ENCODE measurements around the gene HHLA2.
A peak's percentile ranks its signal among the peaks of the same experiment; 100 is the strongest.
"Not testable (repeated sequence)": the region's sequence is repeated elsewhere in the genome, so short reads cannot be mapped to it uniquely, and the experiment has no call there.

Gene HHLA2

DNA sequence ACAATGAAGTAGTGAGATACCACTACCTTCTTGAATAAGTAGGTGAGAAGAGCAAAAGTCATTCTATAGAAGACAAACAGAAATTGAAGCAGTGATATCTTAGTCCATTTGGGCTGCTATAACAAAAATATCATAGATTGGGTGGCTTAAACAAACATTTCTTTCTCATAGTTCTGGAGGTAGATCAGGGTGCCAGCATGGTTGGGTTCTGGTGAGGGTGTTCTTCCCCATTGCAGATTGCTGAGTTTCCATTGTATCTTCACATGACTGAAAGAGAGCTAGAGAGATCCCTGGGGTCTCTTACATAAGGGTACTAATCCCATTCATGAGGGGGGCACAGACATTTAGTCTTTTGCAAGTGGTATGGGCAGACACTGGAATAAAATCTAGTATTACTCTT, 41.2 kb upstream of the HHLA2 start:
- Histone ChIP-seq H3K18ac (ENCODE audit: low read length) (no peak overlapping the region), H3K27ac (ENCODE audit: low read depth, low read length) (no peak overlapping the region), H3K79me2 (ENCODE audit: control insufficient read depth, insufficient read depth, low read length, poor library complexity) (no peaks in the 10 kb centered on the region), H3K9ac (ENCODE audit: low read length) (no peak overlapping the region), H3K4me2 (ENCODE audit: low read length) (no peak overlapping the region), H3K4ac (ENCODE audit: low read depth, low read length) (no peak overlapping the region), H2BK5ac (ENCODE audit: low read depth, low read length, poor library complexity) (no peak overlapping the region), H3K36me3 (ENCODE audit: control insufficient read depth in 1 of 2, insufficient read depth in 2 of 2, low read length in 2 of 2) (no peaks in the 10 kb centered on the region), H4K12ac (ENCODE audit: low read depth, low read length) (no peak overlapping the region), H3K79me1 (ENCODE audit: low read length) (no peaks in the 10 kb centered on the region), H3K4me3 (ENCODE audit: low read depth, low read length) (no peak overlapping the region), H3K9me3 (ENCODE audit: insufficient read depth, low read depth, low read length) (no peaks in the 10 kb centered on the region), H2AFZ (ENCODE audit: insufficient read depth, low read length, poor library complexity) (no peak overlapping the region), H2BK12ac (ENCODE audit: low read length) (no peak overlapping the region), H3K14ac (ENCODE audit: low read length) (no peak overlapping the region), H3K27me3 (ENCODE audit: insufficient read depth, low read length) (no peaks in the 10 kb centered on the region), H4K8ac (ENCODE audit: low read depth, low read length) (no peak overlapping the region), H3K23ac (ENCODE audit: low read length) (no peak overlapping the region), H2BK120ac (ENCODE audit: insufficient read depth, low read length, poor library complexity) (no peak overlapping the region), H4K91ac (ENCODE audit: low read depth, low read length) (no peak overlapping the region), H3K4me1 (ENCODE audit: control insufficient read depth in 1 of 2, insufficient read depth in 2 of 2, low read length in 2 of 2) (no peaks in the 10 kb centered on the region), H2AK5ac (ENCODE audit: low read length) (no peak overlapping the region)
- peak; percentile 65 to 79 for DNase-seq

DNA sequence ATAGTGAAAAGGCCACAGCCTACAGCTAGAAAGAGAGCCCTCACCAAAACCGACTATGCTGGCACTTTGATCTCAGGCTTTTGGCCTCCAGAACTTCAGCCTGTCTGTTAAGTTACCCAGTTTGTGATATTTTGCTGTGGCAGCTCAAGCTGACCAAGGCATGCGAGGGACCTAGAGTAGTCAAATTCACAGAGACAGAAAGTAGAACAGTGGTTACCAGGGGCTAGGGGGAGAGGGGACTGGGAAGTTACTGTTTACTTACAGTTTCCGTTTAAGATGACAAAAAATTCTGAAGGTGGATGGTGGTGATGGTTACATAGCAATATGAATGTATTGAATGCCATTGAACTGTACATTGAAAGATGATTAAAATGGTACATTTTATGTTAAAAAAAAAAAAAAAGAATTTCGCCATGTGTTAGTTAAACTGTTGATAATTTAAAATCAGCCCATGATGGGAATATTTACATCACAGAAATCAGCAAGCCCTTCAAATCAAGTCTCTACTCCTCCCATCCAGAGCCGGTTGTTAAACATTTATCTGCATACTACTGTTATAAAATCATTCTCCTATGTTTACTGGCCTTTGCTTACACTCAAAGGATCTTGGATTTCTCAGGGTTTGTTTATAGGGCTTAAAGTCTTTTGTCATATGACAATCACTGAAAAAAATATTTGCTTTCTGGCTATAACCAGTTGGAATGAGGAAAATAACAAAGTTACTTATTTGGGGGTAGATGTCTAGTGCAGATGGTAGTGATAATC, 31.6 kb upstream of the HHLA2 start:
- H2BK12ac ChIP-seq (ENCODE audit: low read length); H2AFZ ChIP-seq (ENCODE audit: insufficient read depth, low read length, poor library complexity); H4K91ac ChIP-seq (ENCODE audit: low read depth, low read length); H3K27ac ChIP-seq (ENCODE audit: low read depth, low read length); H3K36me3 ChIP-seq (ENCODE audit: control insufficient read depth in 1 of 2, insufficient read depth in 2 of 2, low read length in 2 of 2); H3K14ac ChIP-seq (ENCODE audit: low read length); H3K4me3 ChIP-seq (ENCODE audit: low read depth, low read length); H3K4me1 ChIP-seq (ENCODE audit: control insufficient read depth in 1 of 2, insufficient read depth in 2 of 2, low read length in 2 of 2); H4K12ac ChIP-seq (ENCODE audit: low read depth, low read length); H3K79me1 ChIP-seq (ENCODE audit: low read length); H3K9me3 ChIP-seq (ENCODE audit: insufficient read depth, low read depth, low read length); H3K4ac ChIP-seq (ENCODE audit: low read depth, low read length); H3K79me2 ChIP-seq (ENCODE audit: control insufficient read depth, insufficient read depth, low read length, poor library complexity); H4K8ac ChIP-seq (ENCODE audit: low read depth, low read length); DNase-seq; H2AK5ac ChIP-seq (ENCODE audit: low read length); H3K18ac ChIP-seq (ENCODE audit: low read length); H2BK5ac ChIP-seq (ENCODE audit: low read depth, low read length, poor library complexity); H3K27me3 ChIP-seq (ENCODE audit: insufficient read depth, low read length); H2BK120ac ChIP-seq (ENCODE audit: insufficient read depth, low read length, poor library complexity); H3K4me2 ChIP-seq (ENCODE audit: low read length); H3K9ac ChIP-seq (ENCODE audit: low read length); H3K23ac ChIP-seq (ENCODE audit: low read length): not testable (repeated sequence)
- no CpG with 5 or more reads among the region's 5 CpGs for WGBS (ENCODE audit: extremely low coverage, insufficient coverage, insufficient read length)

DNA sequence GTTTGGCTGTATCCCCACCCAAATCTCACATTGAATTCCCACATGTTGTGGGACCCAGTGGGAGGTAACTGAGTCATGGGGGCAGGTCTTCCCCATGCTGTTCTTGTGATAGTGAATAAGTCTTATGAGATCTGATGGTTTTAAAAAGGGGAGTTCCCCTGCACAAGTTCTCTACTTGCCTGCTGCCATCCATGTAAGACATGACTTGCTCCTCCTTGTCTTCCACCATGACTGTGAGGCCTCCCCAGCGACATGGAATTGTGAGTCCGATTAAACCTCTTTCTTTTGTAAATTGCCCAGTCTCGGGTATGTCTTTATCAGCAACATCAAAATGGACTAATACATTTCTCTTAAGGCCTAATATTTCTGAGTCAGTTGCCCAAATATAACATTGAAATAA, 28.1 kb upstream of the HHLA2 start:
- not testable (repeated sequence) for H2BK5ac ChIP-seq (ENCODE audit: low read depth, low read length, poor library complexity); H3K4ac ChIP-seq (ENCODE audit: low read depth, low read length); H4K8ac ChIP-seq (ENCODE audit: low read depth, low read length); H3K9ac ChIP-seq (ENCODE audit: low read length); H2BK12ac ChIP-seq (ENCODE audit: low read length); H3K4me3 ChIP-seq (ENCODE audit: low read depth, low read length); H2AFZ ChIP-seq (ENCODE audit: insufficient read depth, low read length, poor library complexity); H4K12ac ChIP-seq (ENCODE audit: low read depth, low read length); H3K14ac ChIP-seq (ENCODE audit: low read length); H3K27me3 ChIP-seq (ENCODE audit: insufficient read depth, low read length); H3K79me1 ChIP-seq (ENCODE audit: low read length); H2BK120ac ChIP-seq (ENCODE audit: insufficient read depth, low read length, poor library complexity); H3K9me3 ChIP-seq (ENCODE audit: insufficient read depth, low read depth, low read length); H3K36me3 ChIP-seq (ENCODE audit: control insufficient read depth in 1 of 2, insufficient read depth in 2 of 2, low read length in 2 of 2); H3K18ac ChIP-seq (ENCODE audit: low read length); H3K4me2 ChIP-seq (ENCODE audit: low read length); H3K4me1 ChIP-seq (ENCODE audit: control insufficient read depth in 1 of 2, insufficient read depth in 2 of 2, low read length in 2 of 2); DNase-seq; H3K23ac ChIP-seq (ENCODE audit: low read length); H2AK5ac ChIP-seq (ENCODE audit: low read length); H3K27ac ChIP-seq (ENCODE audit: low read depth, low read length); H3K79me2 ChIP-seq (ENCODE audit: control insufficient read depth, insufficient read depth, low read length, poor library complexity); H4K91ac ChIP-seq (ENCODE audit: low read depth, low read length)
- no CpG with 5 or more reads among the region's 3 CpGs for WGBS (ENCODE audit: extremely low coverage, insufficient coverage, insufficient read length)

DNA sequence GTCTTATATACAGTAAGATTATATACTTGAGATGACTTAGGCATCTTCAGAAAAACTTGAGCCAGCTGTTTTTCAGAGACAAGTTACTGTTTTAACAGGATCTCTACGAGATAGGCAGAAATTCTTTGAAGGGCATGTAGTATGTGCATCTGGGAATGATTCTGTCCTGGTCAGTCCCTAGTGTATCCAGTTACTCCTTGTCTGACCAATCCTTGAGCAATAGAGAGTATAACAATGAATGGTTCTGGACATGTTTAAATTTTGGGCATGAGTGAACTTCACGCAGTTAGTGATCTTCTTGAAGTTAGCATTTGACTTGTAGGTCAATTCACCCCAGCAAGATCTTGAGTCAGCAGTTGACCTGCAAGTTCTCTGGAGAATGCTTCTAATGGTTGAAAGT, 24.7 kb upstream of the HHLA2 start:
- no peak overlapping the region for H2BK5ac ChIP-seq (ENCODE audit: low read depth, low read length, poor library complexity)
- H3K27me3 ChIP-seq (ENCODE audit: insufficient read depth, low read length): no peaks in the 10 kb centered on the region
- DNase-seq: no peak
- H3K79me1 ChIP-seq (ENCODE audit: low read length): peaks cover 6% of the 10 kb centered on the region
- no peak overlapping the region for H3K14ac ChIP-seq (ENCODE audit: low read length)
- H3K4me1 ChIP-seq (ENCODE audit: control insufficient read depth in 1 of 2, insufficient read depth in 2 of 2, low read length in 2 of 2): peaks cover 0 to 4% of the 10 kb centered on the region in 2 experiments
- H3K36me3 ChIP-seq (ENCODE audit: control insufficient read depth in 1 of 2, insufficient read depth in 2 of 2, low read length in 2 of 2): no peaks in the 10 kb centered on the region
- no peak overlapping the region for H3K27ac ChIP-seq (ENCODE audit: low read depth, low read length)
- no peak overlapping the region for H3K9ac ChIP-seq (ENCODE audit: low read length)
- no peak overlapping the region for H2AFZ ChIP-seq (ENCODE audit: insufficient read depth, low read length, poor library complexity)
- H2BK12ac ChIP-seq (ENCODE audit: low read length): no peak overlapping the region
- no peaks in the 10 kb centered on the region for H3K79me2 ChIP-seq (ENCODE audit: control insufficient read depth, insufficient read depth, low read length, poor library complexity)
- no peak overlapping the region for H3K18ac ChIP-seq (ENCODE audit: low read length)
- no peak overlapping the region for H3K23ac ChIP-seq (ENCODE audit: low read length)
- H3K9me3 ChIP-seq (ENCODE audit: insufficient read depth, low read depth, low read length): no peaks in the 10 kb centered on the region
- no peak overlapping the region for H2BK120ac ChIP-seq (ENCODE audit: insufficient read depth, low read length, poor library complexity)
- no peak overlapping the region for H2AK5ac ChIP-seq (ENCODE audit: low read length)
- WGBS (ENCODE audit: extremely low coverage, insufficient coverage, insufficient read length): no CpG with 5 or more reads among the region's 2 CpGs
- no peak overlapping the region for H3K4me2 ChIP-seq (ENCODE audit: low read length)
- H4K8ac ChIP-seq (ENCODE audit: low read depth, low read length): no peak overlapping the region
- no peak overlapping the region for H3K4me3 ChIP-seq (ENCODE audit: low read depth, low read length)
- no peak overlapping the region for H4K12ac ChIP-seq (ENCODE audit: low read depth, low read length)
- no peak overlapping the region for H3K4ac ChIP-seq (ENCODE audit: low read depth, low read length)
- H4K91ac ChIP-seq (ENCODE audit: low read depth, low read length): no peak overlapping the region
